HG03196 (cell line): ENCODE results near the gene CNTRL.

Experiments used
- ATAC-seq: cut with Tn5 transposase; IDR thresholded peaks from one replicate; pipeline ENCODE4 v1.9.1; 2021; ENCODE audit not compliant: unreplicated experiment

The CNTRL gene

DNA sequence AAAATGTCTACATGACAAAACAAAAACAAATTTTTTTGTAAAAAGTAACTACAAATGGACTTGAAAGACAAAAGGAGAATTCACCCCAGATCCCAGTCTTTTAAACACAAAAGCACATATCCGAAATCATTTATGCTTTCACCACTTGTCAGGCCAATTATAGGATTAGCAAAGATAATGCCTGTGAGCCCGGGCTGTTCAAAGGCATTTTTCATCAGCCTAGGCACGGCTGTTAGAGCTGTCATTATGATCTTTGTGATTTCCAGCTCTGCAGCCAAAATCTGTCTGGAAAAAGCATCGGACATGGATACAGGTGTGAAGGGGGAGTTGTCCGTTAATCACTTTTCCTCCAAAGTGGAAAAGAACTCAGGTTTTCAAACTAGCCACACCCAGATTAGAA, 150.5 kb downstream of the CNTRL start:
- ATAC-seq = no peak

DNA sequence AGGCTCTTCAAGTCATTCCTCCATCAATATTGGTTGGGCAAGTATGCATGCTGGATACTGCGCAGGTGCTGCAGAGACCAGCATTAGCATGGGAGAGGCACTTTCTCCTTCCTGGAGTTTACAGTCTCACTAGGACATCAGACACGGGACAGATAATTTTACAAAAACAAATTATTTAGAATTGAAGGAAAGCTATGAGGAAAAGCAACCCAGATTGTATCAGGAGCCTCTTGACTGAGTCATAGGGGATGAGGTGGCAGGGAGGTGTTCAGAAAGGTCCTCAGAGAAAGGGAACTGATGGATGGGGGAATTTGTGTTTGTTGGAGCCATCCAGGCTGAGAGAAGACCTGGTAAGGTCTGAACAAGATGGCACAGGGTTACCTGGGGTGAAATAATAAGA, 151.4 kb downstream of the CNTRL start:
- no peak for ATAC-seq
